Fibroblast of skin of left quadriceps (primary cell): ENCODE results near the gene ZCCHC14.
"Not testable (repeated sequence)": the region's sequence is repeated elsewhere in the genome, so short reads cannot be mapped to it uniquely, and the experiment has no call there.

Experiments used
- DNase-seq, 2 experiments: peaks; one replicate each; pipeline ENCODE4 v3.0.0-alpha.2; 2013; ENCODE audit warnings: low read depth in 2 of 2

The ZCCHC14 gene

DNA sequence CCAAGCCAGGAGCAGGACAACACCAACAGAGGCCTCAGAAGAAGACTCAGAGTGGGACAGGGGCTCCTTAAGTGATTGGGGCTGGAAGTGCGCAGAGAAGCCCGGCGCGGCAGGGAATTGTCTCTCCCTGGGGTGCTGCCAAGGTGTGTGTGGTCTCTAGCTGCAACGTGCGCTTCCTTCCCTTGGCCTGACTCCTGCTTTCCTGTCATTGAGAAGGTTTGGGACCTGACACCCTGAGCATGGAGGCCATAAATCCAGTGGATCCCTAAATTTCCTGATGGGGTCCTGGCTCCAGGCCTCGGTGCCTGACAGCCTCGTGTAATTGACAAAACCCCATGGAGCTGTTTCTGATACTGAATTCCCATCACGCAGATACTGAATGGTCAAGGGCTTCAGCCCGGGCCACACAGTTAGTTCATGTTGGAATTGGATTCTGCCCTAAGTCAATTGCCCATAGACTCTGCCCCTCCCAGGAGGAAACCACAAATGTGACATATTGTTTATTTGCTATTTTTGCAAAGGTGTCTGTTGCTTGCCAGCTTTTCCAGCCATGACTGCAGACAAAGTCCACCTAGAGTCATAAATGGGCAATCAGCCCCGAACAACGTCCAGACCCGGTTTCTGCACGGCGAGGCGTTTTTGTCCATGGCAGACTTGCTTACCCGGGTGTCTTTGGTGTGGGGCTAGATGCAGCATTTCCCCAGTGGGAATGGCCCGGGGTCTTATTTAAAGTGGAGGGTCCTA, 4.4 kb upstream of the ZCCHC14 start:
- DNase-seq, result not testable (repeated sequence)

DNA sequence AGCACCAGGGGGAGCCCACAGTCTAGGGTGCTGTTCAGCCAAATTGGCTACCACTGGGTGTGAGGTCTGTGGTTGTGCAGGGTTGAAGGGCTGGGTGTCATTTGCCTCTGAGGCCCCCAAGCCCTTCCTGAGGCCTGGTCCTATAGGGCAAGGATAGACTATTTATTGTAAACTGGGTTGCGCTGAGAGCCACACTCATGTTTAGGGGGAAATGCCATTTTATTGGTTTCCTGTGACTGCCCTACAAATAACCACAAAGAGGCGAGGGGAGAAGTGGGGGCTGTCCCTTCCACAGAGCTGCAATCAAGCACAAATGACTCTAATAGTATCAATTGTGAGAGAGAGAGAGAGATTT, 3.6 kb upstream of the ZCCHC14 start:
- DNase-seq, result no peak

DNA sequence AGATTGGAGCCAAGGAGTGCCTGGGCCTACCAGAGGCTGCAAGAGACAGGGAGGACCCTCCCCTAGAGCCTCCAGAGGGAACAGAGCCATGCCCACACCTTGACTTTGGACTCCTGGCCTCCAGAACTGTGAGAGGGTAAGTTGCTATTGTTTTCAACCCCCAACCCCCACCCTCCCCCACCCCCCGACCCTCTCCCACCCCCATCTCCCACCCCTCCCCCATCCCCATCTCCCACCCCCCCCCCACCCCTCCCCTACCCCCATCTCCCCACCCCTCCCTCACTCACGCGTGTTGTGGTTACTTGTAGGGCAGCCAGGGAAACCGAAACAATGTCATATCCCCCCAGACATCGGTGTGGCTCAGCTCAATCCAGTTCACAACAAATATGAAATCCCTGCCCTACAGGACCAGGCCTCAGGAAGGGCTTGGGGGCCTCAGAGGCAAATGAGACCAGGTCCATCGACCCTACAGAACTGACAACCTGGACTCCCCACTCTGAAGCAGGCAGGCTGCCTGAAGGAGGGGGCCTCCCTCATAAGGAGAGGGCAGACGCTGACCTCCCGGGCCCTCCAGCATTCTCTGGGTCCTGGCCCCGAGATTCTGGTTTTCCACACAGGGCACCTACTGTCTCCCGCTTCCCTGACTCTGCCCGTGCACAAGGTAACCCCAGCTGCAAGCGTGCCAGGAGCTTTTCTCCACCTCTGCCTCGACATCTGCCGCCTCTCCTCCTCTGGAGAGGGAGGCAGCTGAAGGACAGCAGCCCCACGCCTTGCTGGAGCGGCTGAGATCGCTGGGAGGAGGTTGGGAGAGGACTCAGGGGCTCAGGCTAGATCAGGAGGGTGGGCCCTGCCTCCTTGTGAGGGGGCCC, 3.0 kb upstream of the ZCCHC14 start:
- no peak for DNase-seq

DNA sequence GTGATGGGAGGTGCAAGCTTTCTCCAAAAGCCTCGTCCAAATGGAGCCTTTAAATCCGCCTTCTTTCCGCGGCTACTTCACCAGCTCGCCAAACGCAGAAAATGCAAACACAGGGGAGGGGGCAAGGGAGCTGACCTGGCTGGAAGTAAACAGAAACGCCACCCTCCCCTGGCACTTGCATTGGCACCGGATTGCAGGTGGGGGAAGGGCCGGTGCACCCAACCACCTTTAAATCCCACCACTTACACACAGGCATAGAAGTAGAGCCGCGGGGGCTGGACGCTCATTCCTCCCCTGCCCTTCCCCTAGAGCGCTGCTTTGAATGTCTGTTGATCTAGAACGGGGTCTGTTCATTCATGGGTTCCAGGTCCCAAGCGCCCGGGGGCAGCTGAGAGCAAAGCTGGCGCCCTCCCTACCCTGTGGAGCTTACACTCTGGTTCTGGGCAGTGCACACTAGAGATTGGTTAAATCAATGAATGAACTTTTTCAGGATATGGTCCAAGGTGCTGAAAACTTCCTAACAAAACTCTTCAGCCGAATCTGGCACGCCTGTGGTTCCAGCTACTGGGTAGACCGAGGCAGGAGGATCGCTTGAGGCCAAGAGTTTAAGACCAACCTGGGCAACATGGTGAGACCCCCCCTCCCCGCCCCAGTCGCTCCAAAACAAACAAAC, 920 bp upstream of the ZCCHC14 start:
- DNase-seq, result no peak

DNA sequence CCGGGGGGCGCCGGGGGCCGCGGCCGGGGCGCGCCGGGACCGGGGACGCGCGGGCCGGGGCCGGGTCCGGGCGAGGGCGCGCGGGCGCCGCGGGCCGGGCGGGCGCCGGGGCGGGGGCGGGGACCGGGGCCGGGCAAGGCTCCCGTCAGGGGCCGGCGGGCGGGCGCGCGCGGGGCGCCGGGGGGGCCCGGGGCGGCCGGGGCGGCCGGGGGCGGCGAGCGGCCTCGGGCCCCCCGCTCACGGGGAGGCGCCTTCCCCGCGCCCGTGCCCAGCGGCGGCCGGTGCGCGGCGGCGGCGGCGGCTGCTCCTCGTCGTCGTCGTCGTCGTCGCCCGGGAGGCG, 563 bp downstream of the ZCCHC14 start:
- no peak for DNase-seq

DNA sequence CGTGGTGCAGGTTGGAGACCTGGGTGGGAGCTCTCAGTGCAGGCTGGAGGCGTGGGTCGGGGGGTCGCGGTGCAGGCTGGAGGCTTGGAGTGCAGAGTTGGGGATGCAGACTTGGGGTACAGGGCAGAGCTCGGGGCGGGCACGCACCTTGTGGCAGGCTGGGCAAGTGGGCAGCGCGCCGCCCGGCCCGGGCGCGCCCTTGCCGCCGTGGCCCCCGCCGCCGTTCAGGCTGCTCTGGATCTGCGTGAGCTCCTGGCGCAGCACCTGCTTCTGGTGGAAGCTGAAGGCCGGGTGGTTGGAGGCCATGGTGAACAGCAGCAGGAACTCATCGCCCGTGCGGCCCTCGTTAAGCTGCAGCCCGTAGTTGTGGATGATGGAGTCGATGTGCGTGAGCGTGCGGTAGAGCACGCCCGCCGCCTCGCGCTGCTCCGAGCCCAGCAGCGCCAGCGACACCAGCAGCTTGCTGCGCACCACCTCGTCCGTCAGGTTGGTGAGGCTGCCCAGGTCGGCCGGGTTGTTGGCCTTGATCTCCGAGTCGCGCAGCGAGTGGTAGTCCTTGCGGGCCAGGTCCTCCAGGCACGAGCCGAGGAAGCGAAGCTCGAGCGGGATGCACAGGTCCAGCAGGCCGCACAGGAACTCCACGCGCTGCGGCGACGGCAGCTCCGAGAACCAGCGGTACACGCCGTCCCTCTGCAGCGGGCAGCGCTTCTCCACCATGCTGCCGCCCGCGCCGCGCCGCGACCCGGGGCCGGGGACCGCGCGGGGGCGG, 1.1 kb downstream of the ZCCHC14 start:
- no peak for DNase-seq

DNA sequence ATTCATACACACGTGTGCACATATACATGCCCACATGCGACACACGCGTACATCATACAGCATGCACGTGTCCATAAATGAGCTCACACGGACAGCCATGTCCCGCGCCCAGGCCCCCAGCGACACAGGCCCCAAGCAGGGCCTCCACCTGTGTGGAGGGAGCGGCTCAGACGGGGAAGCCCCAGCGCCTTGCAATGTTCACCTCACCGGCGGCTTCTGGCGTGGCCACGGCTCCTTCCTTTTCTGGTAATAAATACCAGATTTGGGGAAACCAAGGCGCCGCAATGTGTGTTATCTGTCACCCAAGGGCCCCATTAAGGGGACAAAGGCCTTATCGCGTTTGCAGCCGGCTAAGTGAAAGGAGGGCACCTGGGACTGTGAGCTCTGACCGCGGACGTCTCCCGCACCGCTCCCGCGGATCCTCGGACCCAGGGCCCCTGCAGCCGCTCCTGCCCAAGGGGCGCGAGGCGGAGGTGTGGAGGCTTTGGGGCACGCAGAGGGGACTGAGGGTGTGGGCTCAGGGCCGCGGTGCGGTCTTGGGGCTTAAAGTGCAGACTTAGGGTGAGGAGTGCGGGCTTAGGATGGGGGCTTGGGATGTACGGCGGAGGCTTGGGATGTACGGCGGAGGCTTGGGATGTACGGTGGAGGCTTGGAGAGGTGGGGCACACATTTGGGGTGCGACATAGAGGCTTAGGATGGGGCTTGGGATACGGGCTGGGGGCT, 1.9 kb downstream of the ZCCHC14 start:
- not testable (repeated sequence) for DNase-seq

DNA sequence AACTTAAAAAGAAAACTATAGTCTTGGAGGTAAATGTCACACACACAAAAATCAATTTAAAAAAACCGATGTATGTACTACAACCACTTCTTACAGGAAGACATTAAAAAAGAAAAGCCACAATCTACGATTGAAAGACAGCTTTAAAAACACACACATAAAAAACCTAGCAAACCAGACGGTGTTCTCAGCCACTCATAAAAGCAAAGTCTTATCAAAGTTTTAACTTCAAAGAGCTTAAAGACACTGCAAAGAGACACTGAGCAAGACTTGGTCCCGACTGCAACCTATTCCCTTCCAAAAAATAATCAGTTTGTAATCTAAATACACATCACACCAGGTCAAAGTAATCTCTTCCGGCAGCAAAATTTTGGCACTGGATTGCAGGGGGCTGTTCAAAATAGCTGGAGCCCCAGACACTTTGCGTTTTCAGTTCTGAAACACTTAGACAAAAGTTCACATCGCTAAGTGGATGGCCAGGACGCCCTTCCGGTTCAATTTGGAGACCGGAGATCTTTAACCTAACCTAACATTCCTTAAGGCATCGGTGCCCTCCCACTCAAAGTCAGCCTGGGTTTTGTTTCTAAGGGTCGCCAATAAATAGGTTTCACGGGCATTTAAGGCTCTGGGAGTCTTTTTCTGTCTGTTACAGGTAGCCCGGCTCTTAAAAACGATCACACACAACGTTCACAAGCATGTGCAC, 2.6 kb downstream of the ZCCHC14 start:
- DNase-seq, result no peak

DNA sequence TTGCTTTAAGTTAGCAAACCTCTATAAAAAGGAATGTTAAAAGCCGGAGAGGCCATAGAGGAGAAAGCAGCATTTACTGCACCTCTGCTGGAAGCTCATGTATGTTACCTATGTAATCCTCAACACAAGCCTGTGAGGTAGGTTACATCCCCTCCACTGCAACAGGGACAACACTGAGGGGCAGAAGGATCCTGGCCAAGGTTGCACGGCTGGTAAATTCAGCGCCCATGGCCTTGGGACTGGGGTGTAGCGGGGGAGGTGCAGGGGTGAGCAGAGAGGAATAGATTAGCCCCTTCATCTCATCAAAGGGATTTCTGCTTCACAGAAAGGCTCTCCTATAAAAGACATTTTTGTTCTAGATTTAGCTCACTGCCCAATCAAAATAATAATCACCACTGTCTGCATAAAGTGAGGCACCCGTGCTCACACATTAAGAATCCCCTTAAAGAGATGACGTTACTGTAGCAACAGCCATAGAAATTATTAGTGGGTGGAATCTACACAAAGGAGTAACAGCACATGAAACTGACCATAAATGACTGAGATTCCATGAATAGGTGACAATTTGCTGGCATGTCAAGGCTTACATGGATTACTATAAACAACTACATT, 3.3 kb downstream of the ZCCHC14 start:
- DNase-seq, result no peak

DNA sequence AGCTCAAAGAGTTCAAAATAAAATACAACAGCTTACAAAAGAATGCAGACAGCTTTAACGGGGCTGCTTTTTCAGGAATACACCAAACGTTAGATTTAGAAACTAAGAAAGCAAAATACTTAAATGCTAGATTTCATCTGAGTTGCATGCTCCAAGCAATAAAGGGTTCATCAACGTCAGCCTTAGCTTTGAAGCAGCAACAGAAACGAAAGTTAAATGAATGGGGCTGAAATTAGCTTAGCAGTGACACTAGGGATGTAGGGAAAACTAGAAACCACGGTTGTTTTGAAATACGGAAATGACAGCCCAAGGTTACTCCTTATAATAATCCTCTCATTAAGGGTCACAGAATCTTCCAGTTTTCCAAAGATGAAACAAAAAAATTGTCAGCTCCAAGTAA, 3.9 kb downstream of the ZCCHC14 start:
- not testable (repeated sequence) for DNase-seq

DNA sequence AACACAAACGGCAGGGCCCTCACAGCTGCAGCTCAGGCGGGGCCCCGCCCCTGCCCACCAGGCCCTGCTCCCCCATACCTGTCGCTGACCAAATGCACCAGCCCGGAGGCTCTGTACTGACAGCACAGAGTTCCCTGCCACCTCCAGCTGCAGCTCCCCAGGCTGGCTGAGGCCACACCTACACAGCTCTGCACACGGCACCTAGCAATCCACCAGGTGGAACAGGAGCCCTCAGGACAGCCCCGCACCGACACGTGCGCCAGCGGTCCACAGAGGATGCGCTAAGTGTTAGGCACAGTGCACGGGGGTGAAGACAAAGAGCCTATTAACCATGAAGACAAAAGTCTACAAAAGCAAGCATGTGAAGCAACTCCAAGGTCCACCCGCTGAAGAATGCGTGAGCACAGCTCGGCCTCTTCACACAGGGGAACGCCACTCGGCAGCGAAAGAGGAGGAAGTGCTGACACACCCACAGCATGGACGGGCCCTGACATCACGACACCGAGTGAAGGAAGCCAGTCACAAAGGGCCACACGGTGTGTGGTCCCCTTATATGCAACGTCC, 5.4 kb downstream of the ZCCHC14 start:
- DNase-seq, result no peak

DNA sequence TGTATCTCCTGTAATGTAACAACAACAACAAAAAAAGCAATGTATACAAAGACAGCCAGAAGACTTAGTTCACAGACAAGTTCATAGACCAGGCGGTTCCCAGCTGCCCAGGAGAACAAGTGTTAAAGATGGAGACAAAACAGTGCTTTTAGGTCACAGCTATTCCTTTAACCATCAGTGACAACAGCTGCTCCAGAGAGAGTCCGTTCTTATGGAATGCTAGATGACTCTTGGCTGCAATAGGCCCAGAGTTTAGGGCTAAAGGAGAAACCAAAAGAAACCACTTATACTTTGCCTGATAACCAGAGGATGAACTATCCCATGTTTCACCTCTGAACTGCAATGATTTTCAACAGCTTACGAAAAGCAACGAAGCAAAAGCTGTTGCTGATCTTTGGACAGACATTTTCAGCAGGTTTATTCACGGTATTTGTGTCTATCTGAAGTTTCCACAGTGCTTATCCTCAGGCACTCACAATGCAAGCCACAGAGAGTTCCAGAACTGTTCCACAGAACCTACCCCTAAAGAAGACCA, 6.0 kb downstream of the ZCCHC14 start:
- no peak for DNase-seq

DNA sequence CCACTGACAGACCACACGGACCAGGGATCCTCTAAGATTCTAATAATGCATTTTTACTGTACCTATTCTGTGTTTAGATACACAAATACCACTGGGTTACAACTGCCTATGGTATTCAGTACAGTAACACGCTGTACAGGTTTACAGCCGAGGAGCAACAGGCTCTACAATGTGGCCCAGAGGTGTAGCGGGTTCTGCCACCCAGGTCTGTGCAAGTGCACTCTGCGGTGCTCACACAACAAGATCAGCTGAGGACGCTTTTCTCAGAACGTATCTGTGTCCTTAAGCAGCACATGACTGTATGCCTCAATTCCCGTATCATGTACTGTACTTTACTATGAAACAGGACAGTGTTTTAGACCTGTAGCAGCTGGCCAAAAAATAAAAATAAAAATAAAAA, 6.5 kb downstream of the ZCCHC14 start:
- DNase-seq, result no peak

DNA sequence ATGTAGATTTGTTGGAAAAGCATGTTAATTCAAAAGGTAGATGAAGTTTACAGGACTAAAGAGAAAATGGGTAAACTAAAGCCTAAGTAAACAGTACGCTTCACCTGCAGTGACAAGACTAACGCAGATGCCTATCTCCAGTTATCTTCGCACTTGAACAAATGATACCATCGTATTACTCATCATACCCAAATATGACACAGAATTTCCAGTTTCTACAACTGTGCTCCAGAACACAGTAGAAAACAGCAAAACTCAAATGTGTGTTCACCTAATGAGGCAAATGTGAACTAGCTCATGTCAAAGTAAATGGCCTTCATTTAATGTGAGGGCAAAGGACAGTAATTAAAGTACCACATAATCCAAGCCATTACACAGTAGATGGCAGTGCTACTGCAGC, 7.0 kb downstream of the ZCCHC14 start:
- DNase-seq, result not testable (repeated sequence)

DNA sequence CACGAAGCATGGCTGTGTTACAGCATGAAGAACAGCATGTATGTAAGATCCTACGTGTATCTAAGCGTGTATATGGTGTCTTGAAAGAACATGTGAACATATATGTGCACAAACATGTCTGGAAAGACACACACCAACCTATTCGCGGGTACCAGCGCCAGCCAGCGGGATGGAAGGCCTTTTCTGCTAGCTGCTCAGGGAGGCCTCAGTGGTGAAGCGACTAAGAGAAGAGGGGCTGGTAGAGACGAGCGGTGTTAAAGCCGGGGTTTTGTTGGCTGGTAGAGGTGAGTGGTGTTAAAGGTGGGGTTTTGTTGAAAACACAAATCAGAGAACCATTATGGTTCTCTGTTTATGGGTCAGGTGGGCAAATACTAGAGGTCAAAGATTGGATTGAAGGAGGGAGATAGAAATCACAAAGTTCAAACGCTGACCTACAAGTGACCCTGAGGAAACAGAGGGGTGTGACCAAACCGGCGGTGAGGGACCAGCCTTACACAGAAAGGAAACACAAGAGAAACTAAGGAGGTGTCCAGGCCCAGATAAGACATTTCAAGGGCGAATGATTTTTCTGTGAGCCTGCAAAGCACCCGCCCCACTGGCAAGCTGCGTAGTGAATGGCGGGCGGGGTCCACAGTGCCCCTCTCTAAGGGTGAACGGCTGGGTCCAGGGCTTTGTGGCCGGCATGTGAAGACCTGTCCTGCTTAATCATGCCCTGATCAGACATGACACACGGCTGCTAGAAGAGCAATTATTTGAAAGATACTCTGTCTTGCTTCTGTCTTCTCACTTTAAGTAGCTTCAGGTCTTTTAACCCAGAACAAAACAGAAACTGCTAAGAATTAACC, 8.1 kb downstream of the ZCCHC14 start:
- DNase-seq, result no peak

DNA sequence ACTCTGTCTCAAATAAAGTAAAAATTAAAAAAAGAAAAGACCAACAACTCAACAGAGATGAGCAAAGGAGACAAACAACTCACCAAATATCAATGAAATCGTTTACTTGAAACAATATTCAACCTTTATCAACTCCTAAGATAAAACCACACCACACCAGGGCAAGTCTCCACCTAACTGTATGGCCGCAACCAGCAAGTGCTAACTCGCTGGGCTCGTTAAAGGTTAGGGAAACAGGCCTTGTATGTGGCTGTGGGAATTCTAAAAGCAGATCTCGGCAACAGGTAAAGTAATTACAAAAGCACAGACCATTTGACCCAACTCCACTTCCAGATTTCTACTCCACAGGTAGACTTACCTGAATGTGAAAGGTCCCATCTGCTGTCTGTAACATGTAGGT, 9.3 kb downstream of the ZCCHC14 start:
- no peak for DNase-seq

DNA sequence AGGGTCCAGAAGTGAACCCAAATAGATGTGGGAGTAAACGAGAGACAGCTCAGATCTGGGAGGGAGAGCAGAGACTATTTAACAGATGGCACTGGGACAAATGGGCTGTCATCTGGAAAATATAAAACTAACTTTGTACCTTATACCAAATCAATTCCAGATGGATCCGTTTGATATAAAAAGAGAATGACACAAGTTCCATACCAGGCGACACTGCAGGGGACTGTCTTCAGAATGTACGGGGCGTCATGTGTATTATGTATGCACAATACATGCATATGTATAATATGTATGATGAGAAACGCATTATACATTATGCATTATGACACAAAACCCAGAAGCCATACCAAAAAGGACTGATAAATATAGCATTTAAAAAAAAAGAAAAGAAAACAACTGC, 10.2 kb downstream of the ZCCHC14 start:
- not testable (repeated sequence) for DNase-seq

DNA sequence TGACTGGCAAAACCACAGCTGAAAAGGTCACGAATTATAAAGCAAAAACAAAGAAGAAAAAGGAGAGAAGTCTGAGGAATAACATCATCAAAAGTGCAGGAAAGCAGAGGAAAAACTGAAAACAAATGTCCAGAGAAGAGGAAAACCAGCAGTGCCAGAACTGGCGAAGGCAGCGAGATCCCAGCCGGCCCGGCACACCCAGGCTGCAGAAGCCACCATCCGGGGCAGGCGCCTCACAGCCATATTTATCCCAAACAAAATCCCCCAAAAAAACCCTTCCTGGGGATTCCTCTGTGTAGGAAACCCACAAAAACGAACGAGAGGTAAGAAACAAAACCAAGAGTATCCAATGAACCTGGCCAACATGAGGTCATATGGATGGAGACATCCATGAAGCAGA, 10.6 kb downstream of the ZCCHC14 start:
- no peak for DNase-seq

DNA sequence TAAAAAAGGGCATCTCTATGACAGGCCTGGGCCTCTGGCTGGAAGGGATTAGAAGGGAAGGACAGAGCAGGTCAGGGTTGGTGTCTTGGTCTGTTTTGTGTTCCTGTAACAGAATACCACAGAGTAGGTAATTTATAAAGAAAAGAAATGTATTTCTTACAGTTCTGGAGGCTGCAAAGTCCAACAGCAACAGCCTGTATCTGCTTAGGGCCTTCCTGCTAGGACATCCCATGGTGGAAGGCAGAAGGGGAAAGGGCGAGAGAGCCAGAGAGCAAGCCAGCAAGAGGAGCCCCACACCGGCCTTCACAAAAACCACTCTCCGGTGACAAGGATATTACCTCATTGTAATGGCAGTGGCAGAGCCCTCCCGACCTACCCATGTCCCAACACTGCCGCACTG, 11.1 kb downstream of the ZCCHC14 start:
- DNase-seq, result not testable (repeated sequence)
